Measurements from ENCODE around the gene KLK8. TPM values are rescaled to one million over a fixed set of nuclear protein-coding genes. Genes with fewer than 3 reads are reported as not detected.

The KLK8 gene
- total RNA-seq, 1 experiment from 2014 or later, result not detected

GRCh38 chr19:51007488-51007887 lies 6.1 kb upstream of the KLK8 start:
- no peak for DNase-seq (ENCODE audit: low spot score)
- H3K4me1 ChIP-seq (ENCODE audit: insufficient read depth, low read length, poor library complexity, severe bottlenecking), result no peaks in the 10 kb centered on the region
- intact Hi-C loops (cut with micrococcal nuclease; ENCODE audit: unreplicated experiment), result no loop called here
- no peaks in the 10 kb centered on the region for H3K9me3 ChIP-seq (ENCODE audit: low read depth, low read length, poor library complexity, severe bottlenecking)
- no peak overlapping the region for H3K27ac ChIP-seq (ENCODE audit: low read depth, low read length, poor library complexity, severe bottlenecking)
- BruUV-seq (replicated peaks), result no TSS peak
- ChIA-PET CTCF (no interaction called here), POLR2A (ENCODE audit: low non-redundant PET) (no interaction called here)
- H3K36me3 ChIP-seq (ENCODE audit: insufficient read depth, low read length, poor library complexity, severe bottlenecking), result no peaks in the 10 kb centered on the region
- no peak for TF ChIP-seq CTCF (conservative IDR thresholded peaks at IDR 0.05; ENCODE audit: low read depth, low read length)
- no peak for TF ChIP-seq EZH2 (IDR thresholded peaks at IDR 0.05; ENCODE audit: borderline replicate concordance, low read depth, low read length, poor library complexity, severe bottlenecking)
- no peak overlapping the region for H3K4me3 ChIP-seq (ENCODE audit: low read depth, low read length, poor library complexity, severe bottlenecking)
- peaks cover 48% of the 10 kb centered on the region for H3K27me3 ChIP-seq (replicated peaks; ENCODE audit: insufficient read depth, low read depth, low read length, poor library complexity)

GRCh38 chr19:51006406-51006805 lies 5.0 kb upstream of the KLK8 start:
- POLR2A ChIA-PET (ENCODE audit: low non-redundant PET), result no interaction called here
- Histone ChIP-seq H3K9me3 (ENCODE audit: low read depth, low read length, poor library complexity, severe bottlenecking) (no peaks in the 10 kb centered on the region), H3K27ac (ENCODE audit: low read depth, low read length, poor library complexity, severe bottlenecking) (no peak overlapping the region), H3K36me3 (ENCODE audit: insufficient read depth, low read length, poor library complexity, severe bottlenecking) (no peaks in the 10 kb centered on the region), H3K4me3 (ENCODE audit: low read depth, low read length, poor library complexity, severe bottlenecking) (no peak overlapping the region), H3K4me1 (ENCODE audit: insufficient read depth, low read length, poor library complexity, severe bottlenecking) (no peaks in the 10 kb centered on the region), H3K27me3 (replicated peaks; ENCODE audit: insufficient read depth, low read depth, low read length, poor library complexity) (peaks cover 45% of the 10 kb centered on the region)
- BruUV-seq (replicated peaks), result no TSS peak
- no peak for DNase-seq (ENCODE audit: low spot score)
- TF ChIP-seq EZH2 (IDR thresholded peaks at IDR 0.05; ENCODE audit: borderline replicate concordance, low read depth, low read length, poor library complexity, severe bottlenecking), result no peak
- no peak for TF ChIP-seq CTCF (conservative IDR thresholded peaks at IDR 0.05; ENCODE audit: low read depth, low read length)
- CTCF ChIA-PET, result no interaction called here
- intact Hi-C loops (cut with micrococcal nuclease; ENCODE audit: unreplicated experiment), result no loop called here

GRCh38 chr19:51005248-51005647 lies 3.8 kb upstream of the KLK8 start:
- Histone ChIP-seq H3K4me1 (ENCODE audit: insufficient read depth, low read length, poor library complexity, severe bottlenecking) (no peaks in the 10 kb centered on the region), H3K36me3 (ENCODE audit: insufficient read depth, low read length, poor library complexity, severe bottlenecking) (no peaks in the 10 kb centered on the region), H3K4me3 (ENCODE audit: low read depth, low read length, poor library complexity, severe bottlenecking) (no peak overlapping the region), H3K27me3 (replicated peaks; ENCODE audit: insufficient read depth, low read depth, low read length, poor library complexity) (peaks cover 40% of the 10 kb centered on the region), H3K27ac (ENCODE audit: low read depth, low read length, poor library complexity, severe bottlenecking) (no peak overlapping the region), H3K9me3 (ENCODE audit: low read depth, low read length, poor library complexity, severe bottlenecking) (no peaks in the 10 kb centered on the region)
- intact Hi-C loops (cut with micrococcal nuclease; ENCODE audit: unreplicated experiment), result no loop called here
- BruUV-seq (replicated peaks), result no TSS peak
- POLR2A ChIA-PET (ENCODE audit: low non-redundant PET), result no interaction called here
- no peak for DNase-seq (ENCODE audit: low spot score)
- no peak for TF ChIP-seq EZH2 (IDR thresholded peaks at IDR 0.05; ENCODE audit: borderline replicate concordance, low read depth, low read length, poor library complexity, severe bottlenecking)
- no peak for TF ChIP-seq CTCF (conservative IDR thresholded peaks at IDR 0.05; ENCODE audit: low read depth, low read length)
- CTCF ChIA-PET, result no interaction called here
